ENCODE measurements around the gene KIF19. TPM values are rescaled to one million over a fixed set of nuclear protein-coding genes. Genes with fewer than 3 reads are reported as not detected.

KIF19 gene
- total RNA-seq, 1 experiment from 2014 or later, result not detected

DNA sequence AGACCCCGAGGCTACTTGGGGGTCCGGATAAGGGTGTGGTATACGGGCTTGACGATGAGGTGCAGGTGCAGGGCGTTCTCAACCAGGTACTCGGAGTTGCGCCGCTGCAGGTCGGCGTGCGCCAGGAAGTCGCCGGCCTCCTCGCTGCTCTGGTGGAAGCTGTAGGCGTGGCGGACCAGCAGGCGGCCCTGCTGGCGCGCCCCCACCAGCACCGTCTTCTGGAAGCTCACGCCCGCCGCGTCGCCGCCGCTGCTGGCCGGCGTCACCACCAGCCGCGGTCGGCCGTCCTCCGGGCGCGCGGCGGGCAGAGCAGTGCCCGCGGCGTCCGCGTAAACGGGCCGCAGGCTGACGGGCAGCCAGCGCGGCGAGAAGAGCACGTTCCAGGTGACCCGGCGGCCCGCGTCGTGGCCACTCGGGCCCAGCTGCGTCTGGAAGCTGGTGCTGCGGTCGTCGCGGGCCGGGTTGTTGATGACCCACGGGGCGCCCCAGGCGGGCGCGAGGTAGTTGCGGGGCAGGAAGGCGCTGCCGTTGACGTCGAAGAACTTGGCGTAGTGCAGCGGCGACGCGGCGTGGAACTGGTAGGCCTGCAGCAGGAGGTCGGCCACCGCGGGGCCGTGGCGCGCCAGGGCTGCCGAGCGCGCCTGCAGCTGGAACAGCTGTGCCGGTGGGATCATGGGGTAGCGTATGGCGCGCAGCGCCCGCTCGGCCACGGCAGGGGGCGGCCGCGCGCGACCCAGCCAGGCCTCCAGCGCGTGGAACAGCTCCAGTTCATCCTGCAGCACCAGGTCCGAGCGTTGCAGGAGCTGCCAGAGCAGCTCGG lies 30.8 kb downstream of the KIF19 start:
- H2AFZ ChIP-seq, result no peak overlapping the region
- no peaks in the 10 kb centered on the region for H3K9me3 ChIP-seq (ENCODE audit: insufficient read depth, low read depth)
- intact Hi-C loops (cut with micrococcal nuclease; ENCODE audit: unreplicated experiment), result no loop called here
- H3K27ac ChIP-seq, result no peak overlapping the region
- no peaks in the 10 kb centered on the region for H3K36me3 ChIP-seq (ENCODE audit: low read depth)
- DNase-seq, result no peak
- no peaks in the 10 kb centered on the region for H3K9me2 ChIP-seq (ENCODE audit: insufficient read depth)
- ChIA-PET CTCF (interaction anchor here (0.6 kb wide), 1 partner anchor 150 kb away, joined by 11 read pairs; no protein-coding TSS in a partner anchor), POLR2A (ENCODE audit: unreplicated experiment) (no interaction called here)
- H3K27me3 ChIP-seq (ENCODE audit: insufficient read depth, low read depth), result peaks cover 73% of the 10 kb centered on the region
- no peak for TF ChIP-seq EZH2 (IDR thresholded peaks at IDR 0.05; ENCODE audit: low read depth)
- TF ChIP-seq, protein P1, sequence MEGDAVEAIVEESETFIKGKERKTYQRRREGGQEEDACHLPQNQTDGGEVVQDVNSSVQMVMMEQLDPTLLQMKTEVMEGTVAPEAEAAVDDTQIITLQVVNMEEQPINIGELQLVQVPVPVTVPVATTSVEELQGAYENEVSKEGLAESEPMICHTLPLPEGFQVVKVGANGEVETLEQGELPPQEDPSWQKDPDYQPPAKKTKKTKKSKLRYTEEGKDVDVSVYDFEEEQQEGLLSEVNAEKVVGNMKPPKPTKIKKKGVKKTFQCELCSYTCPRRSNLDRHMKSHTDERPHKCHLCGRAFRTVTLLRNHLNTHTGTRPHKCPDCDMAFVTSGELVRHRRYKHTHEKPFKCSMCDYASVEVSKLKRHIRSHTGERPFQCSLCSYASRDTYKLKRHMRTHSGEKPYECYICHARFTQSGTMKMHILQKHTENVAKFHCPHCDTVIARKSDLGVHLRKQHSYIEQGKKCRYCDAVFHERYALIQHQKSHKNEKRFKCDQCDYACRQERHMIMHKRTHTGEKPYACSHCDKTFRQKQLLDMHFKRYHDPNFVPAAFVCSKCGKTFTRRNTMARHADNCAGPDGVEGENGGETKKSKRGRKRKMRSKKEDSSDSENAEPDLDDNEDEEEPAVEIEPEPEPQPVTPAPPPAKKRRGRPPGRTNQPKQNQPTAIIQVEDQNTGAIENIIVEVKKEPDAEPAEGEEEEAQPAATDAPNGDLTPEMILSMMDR (conservative IDR thresholded peaks at IDR 0.05), result no peak
- H3K79me2 ChIP-seq (ENCODE audit: low read depth), result no peaks in the 10 kb centered on the region
- no TSS peak for BruUV-seq (replicated peaks)
- H3K4me3 ChIP-seq, result no peak overlapping the region
- H3K4me2 ChIP-seq, result no peak overlapping the region
- no peaks in the 10 kb centered on the region for H3K4me1 ChIP-seq (replicated peaks; ENCODE audit: insufficient read depth)
- no peaks in the 10 kb centered on the region for H3F3A ChIP-seq (ENCODE audit: insufficient read depth, low read depth)
- H4K20me1 ChIP-seq (ENCODE audit: insufficient read depth), result no peaks in the 10 kb centered on the region

DNA sequence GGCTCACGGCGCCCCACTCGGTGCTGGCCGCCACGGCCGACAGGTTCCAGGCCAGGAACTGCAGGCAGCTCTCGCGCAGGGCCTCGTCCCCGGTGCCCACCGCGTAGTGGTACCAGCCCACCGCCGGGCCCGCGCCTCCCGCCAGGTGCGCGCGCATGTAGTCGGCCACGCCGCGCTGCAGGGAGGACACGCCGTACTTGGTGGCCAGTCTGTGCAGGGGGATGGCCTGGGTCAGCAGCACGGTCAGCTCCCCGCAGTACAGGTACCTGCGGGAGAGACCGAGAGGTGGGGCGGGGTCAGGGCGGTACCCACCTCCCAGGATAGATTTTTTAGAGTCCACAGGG lies 31.4 kb downstream of the KIF19 start:
- no peaks in the 10 kb centered on the region for H3K9me2 ChIP-seq (ENCODE audit: insufficient read depth)
- no peaks in the 10 kb centered on the region for H4K20me1 ChIP-seq (ENCODE audit: insufficient read depth)
- no peak for DNase-seq
- H3K4me3 ChIP-seq, result no peak overlapping the region
- no peaks in the 10 kb centered on the region for H3K36me3 ChIP-seq (ENCODE audit: low read depth)
- H2AFZ ChIP-seq, result no peak overlapping the region
- H3K9me3 ChIP-seq (ENCODE audit: insufficient read depth, low read depth), result no peaks in the 10 kb centered on the region
- no peak for TF ChIP-seq EZH2 (IDR thresholded peaks at IDR 0.05; ENCODE audit: low read depth)
- TF ChIP-seq, protein P1 (conservative IDR thresholded peaks at IDR 0.05), result no peak
- H3K27ac ChIP-seq, result no peak overlapping the region
- no TSS peak for BruUV-seq (replicated peaks)
- POLR2A ChIA-PET (ENCODE audit: unreplicated experiment), result no interaction called here
- H3K79me2 ChIP-seq (ENCODE audit: low read depth), result no peaks in the 10 kb centered on the region
- no peaks in the 10 kb centered on the region for H3K4me1 ChIP-seq (replicated peaks; ENCODE audit: insufficient read depth)
- H3K27me3 ChIP-seq (ENCODE audit: insufficient read depth, low read depth), result peaks cover 78% of the 10 kb centered on the region
- intact Hi-C loops (cut with micrococcal nuclease; ENCODE audit: unreplicated experiment), result no loop called here
- no peak overlapping the region for H3K4me2 ChIP-seq
- H3F3A ChIP-seq (ENCODE audit: insufficient read depth, low read depth), result no peaks in the 10 kb centered on the region
- CTCF ChIA-PET, result interaction anchor here (0.6 kb wide), 1 partner anchor 151 kb away, joined by 11 read pairs; no protein-coding TSS in a partner anchor

DNA sequence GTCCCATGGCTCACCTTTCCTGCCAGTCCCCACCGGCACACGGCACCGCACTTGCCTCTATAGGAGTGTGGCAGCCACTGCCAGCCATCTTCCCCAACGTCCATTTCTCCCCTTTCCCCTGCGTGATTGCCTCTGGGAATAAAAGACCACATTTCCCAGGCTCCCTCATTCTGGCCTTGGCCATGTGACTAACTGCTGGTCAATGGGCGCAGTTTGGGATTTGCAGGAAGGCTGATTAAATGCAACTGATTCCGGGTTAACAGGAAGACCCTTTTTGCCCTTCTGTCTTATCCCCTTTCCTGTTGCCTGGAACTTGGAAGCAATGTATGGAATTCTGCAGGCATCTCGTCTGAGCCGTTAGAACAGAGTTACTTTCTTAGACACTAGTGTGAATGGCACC lies 32.7 kb downstream of the KIF19 start:
- no peaks in the 10 kb centered on the region for H4K20me1 ChIP-seq (ENCODE audit: insufficient read depth)
- H3K79me2 ChIP-seq (ENCODE audit: low read depth), result no peaks in the 10 kb centered on the region
- ChIA-PET CTCF (no interaction called here), POLR2A (ENCODE audit: unreplicated experiment) (no interaction called here)
- H3K9me3 ChIP-seq (ENCODE audit: insufficient read depth, low read depth), result no peaks in the 10 kb centered on the region
- no peak for DNase-seq
- no peak overlapping the region for H3K4me2 ChIP-seq
- no peaks in the 10 kb centered on the region for H3K36me3 ChIP-seq (ENCODE audit: low read depth)
- H3F3A ChIP-seq (ENCODE audit: insufficient read depth, low read depth), result no peaks in the 10 kb centered on the region
- H3K27me3 ChIP-seq (ENCODE audit: insufficient read depth, low read depth), result peaks cover 78% of the 10 kb centered on the region
- no peaks in the 10 kb centered on the region for H3K9me2 ChIP-seq (ENCODE audit: insufficient read depth)
- no peak overlapping the region for H2AFZ ChIP-seq
- intact Hi-C loops (cut with micrococcal nuclease; ENCODE audit: unreplicated experiment), result no loop called here
- no peak overlapping the region for H3K27ac ChIP-seq
- no peak overlapping the region for H3K4me3 ChIP-seq
- H3K4me1 ChIP-seq (replicated peaks; ENCODE audit: insufficient read depth), result no peaks in the 10 kb centered on the region
- TF ChIP-seq, protein P1 (conservative IDR thresholded peaks at IDR 0.05), result no peak
- no peak for TF ChIP-seq EZH2 (IDR thresholded peaks at IDR 0.05; ENCODE audit: low read depth)
- BruUV-seq (replicated peaks), result no TSS peak
